GM19043 (cell line): Measurements from ENCODE around the gene DHX34.

Source experiments
- ATAC-seq: cut with Tn5 transposase; IDR thresholded peaks from one replicate; pipeline ENCODE4 v1.9.1; 2021; ENCODE audit warnings: low read depth; ENCODE audit not compliant: unreplicated experiment

Gene DHX34

GRCh38 chr19:47415953-47416642 lies 67.0 kb downstream of the DHX34 start:
- no peak for ATAC-seq

GRCh38 chr19:47416643-47416985 lies 67.5 kb downstream of the DHX34 start:
- ATAC-seq: no peak

GRCh38 chr19:47417107-47417745 lies 68.1 kb downstream of the DHX34 start:
- ATAC-seq: no peak

GRCh38 chr19:47417746-47418691 lies 68.9 kb downstream of the DHX34 start:
- no peak for ATAC-seq

- no peak for ATAC-seq
Measured at GRCh38 chr19:47418692-47419029, 69.5 kb downstream of the DHX34 start.

- ATAC-seq: no peak
Measured at GRCh38 chr19:47419030-47419783, 70.1 kb downstream of the DHX34 start, which contains the start of gene MEIS3. MEIS3 (minus strand) TSS chr19:47419527; CDS start chr19:47419081, 446 bp downstream.

GRCh38 chr19:47419789-47420188 lies 70.7 kb downstream of the DHX34 start:
- ATAC-seq: no peak

GRCh38 chr19:47421244-47421786 lies 72.2 kb downstream of the DHX34 start:
- no peak for ATAC-seq

- no peak for ATAC-seq
Measured at GRCh38 chr19:47421844-47422395, 72.8 kb downstream of the DHX34 start.

GRCh38 chr19:47422417-47423163 lies 73.5 kb downstream of the DHX34 start:
- ATAC-seq: no peak

- no peak for ATAC-seq
Measured at GRCh38 chr19:47423203-47423882, 74.2 kb downstream of the DHX34 start.

GRCh38 chr19:47427241-47428176 lies 78.4 kb downstream of the DHX34 start:
- ATAC-seq: no peak

GRCh38 chr19:47428177-47428894 lies 79.2 kb downstream of the DHX34 start:
- ATAC-seq: no peak

GRCh38 chr19:47429140-47429793 lies 80.2 kb downstream of the DHX34 start:
- ATAC-seq: no peak

GRCh38 chr19:47430041-47430802 lies 81.1 kb downstream of the DHX34 start:
- no peak for ATAC-seq

GRCh38 chr19:47432091-47432490 lies 83.0 kb downstream of the DHX34 start:
- no peak for ATAC-seq
